Ecto neural progenitor cell (in vitro differentiated cells): ENCODE measurements around the gene PBX3.

Experiments used
- DNase-seq: peaks from one replicate; pipeline ENCODE4 v3.0.0-alpha.2; 2018; ENCODE audit warnings: low spot score

PBX3 gene

DNA sequence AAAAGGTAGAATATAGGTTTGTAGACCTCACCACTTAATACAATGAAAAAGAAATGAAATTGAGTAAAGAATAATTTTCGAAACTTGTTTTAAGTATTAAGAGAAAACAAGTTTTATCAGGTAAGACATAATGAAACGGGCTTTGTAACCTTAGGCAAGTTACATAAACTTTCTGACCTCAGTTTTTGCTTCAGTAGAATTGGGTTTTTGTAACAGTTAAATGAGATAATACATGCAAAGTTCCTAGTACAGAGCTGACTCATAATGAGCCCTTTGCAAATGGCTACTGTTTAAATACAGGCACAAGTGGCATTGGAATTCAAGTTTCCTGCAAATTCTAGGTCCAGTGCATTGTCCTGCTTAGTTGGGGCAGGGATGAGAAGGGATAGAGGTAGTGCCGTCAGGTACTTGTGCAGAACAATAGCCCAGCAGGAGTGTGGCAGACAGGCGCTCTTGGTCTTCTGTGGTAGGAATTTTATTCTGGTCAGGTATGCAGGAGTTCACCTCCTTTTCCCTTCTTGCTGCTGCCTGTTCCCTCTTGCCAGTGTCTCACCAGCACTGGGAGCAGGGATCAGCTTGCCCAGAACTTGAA lies 203.8 kb downstream of the PBX3 start:
- no peak for DNase-seq

- DNase-seq, result no peak
Measured at GRCh38 chr9:125953314-125954019, 206.3 kb downstream of the PBX3 start.

- no peak for DNase-seq
Measured at GRCh38 chr9:125956102-125956501, 208.9 kb downstream of the PBX3 start.

DNA sequence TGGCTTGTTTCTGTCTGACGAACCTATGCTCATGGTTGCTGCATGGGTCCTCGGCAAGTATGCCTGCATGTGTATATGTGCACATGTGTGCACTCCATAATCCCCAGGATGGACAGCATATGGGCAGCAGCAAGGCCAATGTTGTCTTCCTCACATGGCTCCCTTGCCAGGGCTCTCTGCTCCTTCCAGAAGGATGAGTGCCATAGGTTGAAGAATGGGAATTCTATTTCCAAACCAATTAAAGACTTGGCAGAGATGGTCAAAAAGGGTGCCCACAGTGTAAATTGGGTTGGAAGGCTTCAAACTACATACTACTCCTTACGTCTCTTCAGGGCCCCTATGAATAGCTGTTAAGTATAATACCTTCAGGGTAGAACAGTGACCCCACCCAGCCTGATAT lies 212.1 kb downstream of the PBX3 start:
- no peak for DNase-seq

DNA sequence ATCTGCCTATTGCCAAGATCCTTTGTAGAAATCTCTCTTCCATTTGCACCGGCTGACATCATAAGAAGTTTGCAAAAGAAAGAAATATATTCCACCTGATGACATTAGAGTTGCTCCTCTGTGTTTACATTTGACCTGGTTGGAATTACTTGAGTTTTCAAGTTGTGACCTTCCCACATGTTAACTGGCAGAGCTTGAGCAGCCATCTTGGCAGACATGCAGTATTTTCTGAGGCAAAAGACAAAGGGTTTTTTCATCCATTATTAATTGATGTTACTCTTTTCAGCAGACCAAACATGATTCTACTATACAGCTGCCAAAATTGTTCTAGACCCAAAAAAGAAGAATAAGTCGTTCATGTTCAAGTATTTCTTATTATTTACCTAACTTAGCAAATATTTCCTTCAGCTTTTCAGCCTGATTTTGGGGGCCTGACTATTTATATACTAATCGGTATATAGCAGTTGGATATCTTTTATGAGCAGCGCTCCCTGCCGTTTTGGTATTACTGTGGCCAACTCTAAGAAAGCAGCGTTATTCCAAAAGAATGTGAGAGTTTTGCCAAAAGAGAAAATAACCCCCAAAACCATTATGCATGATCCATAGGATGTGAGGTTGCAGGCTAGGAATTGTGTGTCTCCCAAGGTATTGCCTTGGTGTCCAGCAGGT lies 212.9 kb downstream of the PBX3 start:
- no peak for DNase-seq

DNA sequence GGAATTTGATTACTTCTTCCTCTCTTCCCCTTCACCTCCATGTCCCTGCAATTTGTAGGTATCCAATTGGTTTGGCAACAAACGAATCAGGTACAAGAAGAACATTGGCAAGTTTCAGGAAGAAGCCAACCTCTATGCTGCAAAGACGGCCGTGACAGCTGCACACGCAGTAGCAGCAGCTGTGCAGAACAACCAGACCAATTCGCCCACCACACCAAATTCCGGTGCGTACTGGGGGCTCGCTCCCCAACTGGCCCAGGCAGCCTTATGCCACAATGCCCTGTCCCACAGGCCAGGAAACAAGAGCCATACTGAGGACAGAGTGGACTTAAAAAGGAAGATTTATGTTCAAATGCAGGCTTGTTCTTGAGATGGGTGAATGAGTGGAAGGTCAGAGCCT lies 213.5 kb downstream of the PBX3 start:
- DNase-seq, result no peak

DNA sequence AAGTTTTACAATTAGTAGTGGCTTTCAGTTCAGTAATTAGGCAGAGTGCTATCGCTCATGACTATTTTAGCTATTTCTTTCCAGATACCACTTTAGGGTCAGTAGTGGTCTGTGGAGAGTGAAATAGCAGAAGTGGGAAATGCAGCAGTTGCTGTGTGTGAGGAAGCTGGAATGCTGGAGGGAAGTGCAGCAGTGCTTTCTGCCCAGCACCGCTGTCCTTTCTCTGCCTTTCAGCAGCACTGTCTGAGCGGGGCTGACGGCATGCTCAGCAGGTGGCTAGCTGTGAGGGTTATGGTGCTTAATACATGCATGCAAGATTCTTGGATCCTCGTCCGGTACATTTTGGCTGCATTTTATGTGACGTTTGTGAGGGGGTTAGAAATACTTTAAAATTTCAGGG lies 213.9 kb downstream of the PBX3 start:
- DNase-seq, result no peak

DNA sequence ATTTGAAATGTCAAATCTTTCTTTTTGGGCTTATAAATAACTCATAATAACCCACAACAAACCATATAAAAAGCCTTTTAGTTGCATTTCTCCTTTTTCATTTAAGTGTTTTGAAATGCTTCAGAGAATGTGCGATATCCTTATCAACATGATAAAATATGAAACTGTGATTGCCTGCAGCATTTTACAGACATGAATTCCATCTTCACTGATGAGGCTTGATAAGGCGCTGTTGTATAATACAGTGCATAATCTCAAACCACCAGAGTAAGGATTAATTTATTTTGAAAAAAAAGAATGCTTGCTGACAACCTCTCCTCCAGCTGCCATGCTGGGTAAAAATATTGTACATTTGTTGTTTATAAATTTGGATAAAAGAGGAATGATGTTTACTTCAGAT lies 216.8 kb downstream of the PBX3 start:
- no peak for DNase-seq

DNA sequence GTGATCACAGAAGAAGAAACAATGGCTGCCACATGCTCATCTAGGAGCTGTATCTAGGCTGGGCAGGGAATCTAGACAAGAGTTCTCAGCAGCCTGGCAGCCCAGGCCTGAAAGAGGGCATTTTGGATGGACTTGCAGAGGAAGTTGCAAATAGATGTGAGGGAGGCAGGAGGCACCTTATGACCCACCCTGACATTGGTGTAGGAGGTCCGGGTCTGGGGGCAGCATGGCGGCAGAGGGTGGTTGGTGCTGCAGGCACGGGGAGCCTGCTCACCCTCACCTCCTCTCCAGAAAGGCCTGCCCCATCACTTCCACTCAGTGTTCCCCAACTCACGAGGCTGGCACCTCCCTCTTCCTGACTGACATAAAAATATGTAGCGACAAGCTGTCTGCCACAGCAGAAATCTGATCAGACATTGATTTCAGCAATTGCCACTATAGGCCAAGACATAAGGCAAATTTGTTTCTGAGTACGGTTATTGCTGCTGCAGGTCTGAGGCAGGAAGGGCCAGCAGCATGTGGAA lies 217.6 kb downstream of the PBX3 start:
- DNase-seq, result no peak

DNA sequence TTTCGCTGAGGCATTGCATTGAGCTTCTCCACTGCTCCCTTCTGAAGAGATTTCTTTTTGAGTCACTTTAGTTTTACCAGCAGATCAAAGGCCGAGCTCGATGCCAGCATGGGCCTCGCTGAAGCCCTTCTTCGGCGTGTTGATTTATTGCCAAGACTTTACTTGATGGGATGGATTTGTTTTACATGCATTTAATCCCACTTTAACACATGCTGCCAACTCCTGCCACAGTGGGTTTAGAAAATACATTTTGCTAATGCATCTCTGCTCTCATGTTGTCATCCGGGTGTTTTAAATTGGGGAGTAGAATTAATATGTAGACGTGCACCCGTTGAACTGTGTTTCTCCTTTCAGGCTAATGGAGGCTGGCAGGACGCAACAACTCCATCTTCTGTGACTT lies 218.3 kb downstream of the PBX3 start:
- DNase-seq, result no peak

DNA sequence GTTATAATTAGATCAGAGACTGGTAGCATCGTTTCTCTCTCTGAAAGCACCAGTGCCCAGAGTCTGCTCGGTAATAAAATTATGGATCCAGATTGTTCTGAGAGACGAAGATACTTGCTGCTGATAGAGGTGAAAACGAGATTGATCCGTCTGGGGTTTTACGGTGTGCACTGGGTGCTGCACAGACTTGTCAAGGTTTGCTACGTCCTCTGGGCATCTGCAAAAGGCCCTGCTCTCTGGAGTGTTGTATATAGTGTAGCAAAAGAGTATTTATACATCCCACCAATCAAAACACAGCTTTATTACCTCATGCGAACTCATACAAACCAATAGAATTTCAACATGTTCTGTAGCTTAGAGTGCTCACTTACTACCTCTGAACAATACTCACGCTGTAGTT lies 219.3 kb downstream of the PBX3 start:
- no peak for DNase-seq

- DNase-seq, result no peak
Measured at GRCh38 chr9:125966959-125967711, 220.0 kb downstream of the PBX3 start.

DNA sequence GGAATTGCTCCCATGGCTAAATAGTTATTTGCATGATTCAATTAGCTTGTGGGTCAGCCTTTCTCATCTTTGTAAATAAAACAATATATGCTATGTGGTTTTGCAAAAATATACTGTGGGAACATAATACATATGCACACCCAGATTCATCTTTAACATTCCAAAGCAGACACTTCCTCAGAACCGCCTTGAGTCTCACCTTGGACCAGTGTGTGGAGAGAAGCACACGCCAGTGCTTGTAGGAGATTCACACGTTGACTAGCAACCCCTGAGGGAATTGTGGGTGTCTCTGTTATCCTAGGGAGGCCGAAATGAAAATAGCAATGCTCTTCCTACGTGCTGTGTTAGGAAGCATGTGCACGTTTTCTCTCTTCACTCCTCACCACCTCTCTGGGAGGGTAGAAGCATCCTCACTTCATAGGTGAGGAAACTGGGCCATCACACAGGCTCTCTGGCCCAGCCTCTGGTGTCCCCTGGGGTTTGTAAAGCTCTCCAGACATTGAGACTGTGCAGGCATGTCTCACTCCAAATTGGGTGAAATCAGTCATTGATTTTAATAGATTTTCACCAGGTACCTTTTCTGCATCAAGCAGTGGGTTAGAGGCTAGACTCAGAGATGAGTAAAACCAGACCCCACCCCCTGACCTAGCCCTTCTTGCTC lies 221.7 kb downstream of the PBX3 start:
- no peak for DNase-seq

- DNase-seq, result no peak
Measured at GRCh38 chr9:125969462-125969861, 222.3 kb downstream of the PBX3 start.

DNA sequence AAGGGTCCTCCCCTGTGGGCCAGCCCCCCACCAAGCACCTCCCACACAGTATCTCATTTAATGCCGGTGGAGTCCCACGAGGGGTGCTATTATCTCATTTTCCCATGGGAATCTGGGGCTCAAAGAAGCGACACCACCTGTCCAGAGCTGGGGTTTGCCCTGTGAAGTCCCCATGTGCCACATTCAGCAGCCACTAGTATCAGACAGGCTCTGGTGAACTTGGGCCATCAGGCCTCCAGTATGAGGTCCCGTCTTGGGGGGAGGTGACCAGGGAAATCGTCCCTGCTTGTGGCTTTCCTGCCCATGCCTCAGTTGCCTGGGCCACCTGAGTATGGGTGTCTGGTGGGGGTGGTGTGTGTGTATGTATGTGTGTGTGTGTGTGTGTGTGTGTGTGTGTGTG lies 222.7 kb downstream of the PBX3 start:
- DNase-seq, result no peak

DNA sequence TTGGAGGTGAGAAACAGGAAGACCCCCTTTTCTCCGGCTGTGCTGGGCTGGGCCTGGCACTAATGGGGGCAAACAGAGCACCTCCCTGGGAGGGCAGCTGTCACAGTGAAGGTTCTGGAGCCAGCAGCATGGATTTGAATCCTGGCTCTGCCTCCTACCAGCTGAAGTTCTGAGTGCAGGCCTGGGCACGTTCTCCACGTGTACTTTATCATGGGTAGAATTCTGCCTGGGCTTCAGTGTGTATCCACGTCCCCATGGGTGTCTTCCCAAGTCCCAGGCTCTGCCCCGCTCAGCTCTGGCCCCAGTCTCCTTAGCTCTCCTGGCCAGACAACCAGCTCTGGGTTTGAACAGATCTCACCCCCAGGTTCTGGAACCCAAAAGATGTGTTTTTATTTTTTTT lies 223.2 kb downstream of the PBX3 start:
- DNase-seq, result no peak

DNA sequence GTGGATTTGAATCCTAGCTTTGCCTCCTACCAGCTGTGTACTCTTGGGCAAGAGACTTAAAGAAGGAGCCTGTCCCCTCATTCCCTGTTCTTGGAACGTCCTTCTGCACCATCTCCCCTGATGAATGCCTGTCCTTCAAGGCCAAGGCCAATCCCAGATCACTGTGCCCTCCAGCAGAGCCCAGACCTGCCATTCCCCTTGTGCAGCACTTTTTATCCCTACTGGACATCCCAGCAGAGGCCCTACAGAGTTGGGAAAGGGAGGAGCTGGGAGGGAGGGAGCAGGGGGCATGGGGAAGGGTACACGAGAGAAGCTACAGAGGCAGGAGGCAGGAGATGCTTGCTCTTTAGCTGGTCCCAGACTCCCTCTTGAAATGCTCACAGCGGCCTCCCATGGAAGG lies 223.9 kb downstream of the PBX3 start:
- DNase-seq, result no peak

GRCh38 chr9:125972012-125972729 lies 225.0 kb downstream of the PBX3 start:
- no peak for DNase-seq

DNA sequence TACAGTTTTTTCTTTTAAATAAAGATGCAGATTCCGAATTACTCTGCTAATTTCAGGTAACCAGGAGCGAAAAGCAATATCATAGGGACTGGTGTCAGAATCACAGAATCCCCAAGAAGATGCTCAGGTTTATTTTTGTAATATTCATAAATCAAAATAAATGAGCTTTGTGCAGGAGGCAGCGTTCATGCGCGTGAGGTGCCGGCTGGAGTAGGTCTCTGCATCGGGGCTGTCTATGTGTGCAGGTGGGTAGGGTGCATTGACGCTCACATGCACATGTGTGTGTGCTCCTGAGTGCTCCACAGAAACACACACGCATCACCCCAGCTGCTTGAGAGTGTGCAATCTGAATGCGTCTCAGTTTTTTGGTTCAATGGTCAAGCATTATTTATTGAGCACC lies 226.4 kb downstream of the PBX3 start:
- no peak for DNase-seq

DNA sequence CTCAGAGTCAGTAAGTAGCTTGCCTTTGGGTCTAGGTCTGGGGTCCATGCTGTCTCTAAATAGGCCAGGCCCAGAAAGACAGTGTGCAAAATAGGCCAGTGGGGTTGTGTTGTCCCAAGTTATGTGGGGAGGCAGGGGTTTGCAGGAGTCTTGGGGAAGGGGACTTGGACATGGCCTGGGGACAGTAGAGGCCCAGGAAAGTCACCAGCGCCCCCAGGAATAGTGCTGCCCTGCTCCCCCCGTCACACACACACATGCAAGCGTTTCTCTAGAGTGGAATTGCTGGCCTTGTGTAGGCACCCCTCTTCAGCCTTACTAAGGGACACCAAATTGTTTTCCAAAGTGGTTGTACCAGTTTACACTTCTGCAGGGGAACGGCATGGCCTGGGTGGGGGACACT lies 227.5 kb downstream of the PBX3 start:
- no peak for DNase-seq

GRCh38 chr9:125977223-125977622 lies 230.1 kb downstream of the PBX3 start:
- no peak for DNase-seq
